HCT116 (cell line): ENCODE results near the gene WDR43. TPM values are rescaled to one million over a fixed set of nuclear protein-coding genes. Genes with fewer than 3 reads are reported as not detected.

Source experiments
- ATAC-seq: fragments of 200-7000 bp; cut with Tn5 transposase; 2 replicates; pipeline ENCODE4 v1.9.1; 2020; ENCODE audit warnings: mild to moderate bottlenecking, moderate library complexity
- BruUV-seq: library from RNA; stranded (reverse); fragments of 400-500 nt; replicated peaks from 2 replicates; lab custom pipeline; 2021; lab: Mats Ljungman, UMichigan
- CTCF ChIA-PET: fragments of 300-600 bp; sonication (Branson Sonifier 250); formaldehyde crosslinking; loops from one replicate; lab custom pipeline; 2021; ENCODE audit warnings: antibody characterized with exemption; lab: Charles Lee
- POLR2A ChIA-PET: fragments of 300-600, 350-600 bp; sonication (Branson Sonifier 250); formaldehyde crosslinking; loops from one replicate; lab custom pipeline; 2021; ENCODE audit warnings: antibody characterized with exemption; lab: Charles Lee
- RAD21 ChIA-PET, 2 experiments: fragments of 300-600 bp; sonication (Branson Sonifier 250); formaldehyde crosslinking; loops; one replicate each; lab custom pipeline; 2023; ENCODE audit warnings: low total read pairs in 2 of 2; ENCODE audit not compliant: uncharacterized antibody in 2 of 2, unreplicated experiment in 2 of 2, low non-redundant PET in 1 of 2; lab: Charles Lee
- DNase-seq: peaks from one replicate; pipeline ENCODE4 v3.0.0-alpha.2; 2010; ENCODE audit warnings: low read depth, low spot score
- H2AFZ ChIP-seq: fragments of 200-600 bp; shearing (Covaris generic), sonication (generic); 2 replicates; pipeline ENCODE4 v1.6.1; 2017; ENCODE audit warnings: low read depth, mixed run types, mixed read lengths, antibody characterized with exemption, low read length; ENCODE audit not compliant: poor library complexity, severe bottlenecking
- H3K27ac ChIP-seq: 2 replicates; pipeline ENCODE4 v1.5.1; 2012; ENCODE audit warnings: low read depth, low read length
- H3K27me3 ChIP-seq: fragments of 200-600 bp; sonication (generic); 2 replicates; pipeline ENCODE4 v1.6.1; 2016; ENCODE audit warnings: mixed run types, low read length, mixed read lengths; ENCODE audit not compliant: insufficient read depth
- H3K36me3 ChIP-seq, 2 experiments: fragments of 200-500 bp in 1 of 2; fragments of 200-600 bp in 1 of 2; sonication (Bioruptor generic) in 1 of 2; sonication (generic) in 1 of 2; 2 replicates each; pipeline versions ENCODE4 v1.5.1 to v1.6.1; 2014 to 2016; ENCODE audit warnings: low read length in 2 of 2, inconsistent platforms in 1 of 2, mixed read lengths in 1 of 2, mixed run types in 1 of 2; ENCODE audit not compliant: insufficient read depth in 2 of 2, control insufficient read depth in 1 of 2
- H3K4me1 ChIP-seq, 2 experiments: fragments of 200-600 bp in 1 of 2; sonication (generic) in 1 of 2; 2 replicates each; pipeline versions ENCODE4 v1.5.1 to v1.6.1; 2012 to 2017; ENCODE audit warnings: low read length in 2 of 2, inconsistent platforms in 1 of 2, mild to moderate bottlenecking in 1 of 2, mixed read lengths in 1 of 2, mixed run types in 1 of 2, moderate library complexity in 1 of 2; ENCODE audit not compliant: insufficient read depth in 2 of 2, control insufficient read depth in 1 of 2
- H3K4me2 ChIP-seq: fragments of 200-600 bp; sonication (generic); 2 replicates; pipeline ENCODE4 v1.6.1; 2017; ENCODE audit warnings: mixed run types, low read length, mixed read lengths
- H3K4me3 ChIP-seq, 2 experiments: fragments of 200-600 bp in 1 of 2; sonication (generic) in 1 of 2; replicated peaks in 1 of 2; 2 replicates each; pipeline ENCODE4 v1.5.1; 2011 to 2016; ENCODE audit warnings: low read length in 2 of 2, control low read depth in 1 of 2, low read depth in 1 of 2, mild to moderate bottlenecking in 1 of 2, mixed read lengths in 1 of 2, mixed run types in 1 of 2
- H3K79me2 ChIP-seq: fragments of 200-600 bp; sonication (generic); 2 replicates; pipeline ENCODE4 v1.6.1; 2017; ENCODE audit warnings: mild to moderate bottlenecking, mixed run types, low read length, moderate library complexity, mixed read lengths; ENCODE audit not compliant: insufficient read depth
- H3K9ac ChIP-seq: fragments of 200-600 bp; sonication (generic); 2 replicates; pipeline ENCODE4 v1.6.1; 2016; ENCODE audit warnings: low read length, mixed read lengths
- H3K9me2 ChIP-seq: fragments of 200-600 bp; sonication (generic), shearing (Covaris generic); 2 replicates; pipeline ENCODE4 v1.6.1; 2017; ENCODE audit warnings: mixed run types, mild to moderate bottlenecking, moderate library complexity; ENCODE audit not compliant: insufficient read depth
- H3K9me3 ChIP-seq, 2 experiments: fragments of 200-500 bp in 1 of 2; fragments of 200-600 bp in 1 of 2; sonication (Bioruptor generic) in 1 of 2; sonication (generic) in 1 of 2; 2 replicates each; pipeline ENCODE4 v1.6.1; 2014 to 2017; ENCODE audit warnings: low read length in 2 of 2, mixed read lengths in 2 of 2, inconsistent platforms in 1 of 2, low read depth in 1 of 2, mild to moderate bottlenecking in 1 of 2, mixed run types in 1 of 2, moderate library complexity in 1 of 2; ENCODE audit not compliant: control insufficient read depth in 1 of 2, insufficient read depth in 1 of 2
- H4K20me1 ChIP-seq: fragments of 200-600 bp; sonication (generic), shearing (Covaris generic); 2 replicates; pipeline ENCODE4 v1.6.1; 2017; ENCODE audit warnings: mixed run types, mild to moderate bottlenecking, moderate library complexity; ENCODE audit not compliant: insufficient read depth
- CBX3 ChIP-seq: IDR thresholded peaks from 2 replicates; pipeline ENCODE4 v1.6.1; 2012; ENCODE audit warnings: low read depth
- EGR1 ChIP-seq: IDR thresholded peaks from 2 replicates; pipeline ENCODE4 v1.6.1; 2012; ENCODE audit warnings: low read depth
- EZH2 ChIP-seq: fragments of 200-600 bp; sonication (generic); IDR thresholded peaks from 2 replicates; pipeline ENCODE4 v1.6.1; 2017; ENCODE audit warnings: antibody characterized with exemption, mixed run types
- EZH2phosphoT487 ChIP-seq: fragments of 200-600 bp; IDR thresholded peaks from 2 replicates; pipeline ENCODE4 v1.6.1; 2018; ENCODE audit warnings: antibody characterized with exemption, borderline replicate concordance
- FOSL1 ChIP-seq: IDR thresholded peaks from 2 replicates; pipeline ENCODE4 v1.6.1; 2012; ENCODE audit warnings: low read depth
- JUND ChIP-seq: IDR thresholded peaks from 2 replicates; pipeline ENCODE4 v1.6.1; 2012
- POLR2A ChIP-seq: IDR thresholded peaks from 2 replicates; pipeline ENCODE4 v1.7.0; 2011; ENCODE audit warnings: borderline replicate concordance; ENCODE audit not compliant: insufficient read depth, insufficient read length; ENCODE audit errors: extremely low read depth
- POLR2AphosphoS5 ChIP-seq: IDR thresholded peaks from 2 replicates; pipeline ENCODE4 v1.6.1; 2011; ENCODE audit warnings: mild to moderate bottlenecking, low read depth, low read length, moderate library complexity
- RAD21 ChIP-seq: IDR thresholded peaks from 2 replicates; pipeline ENCODE4 v1.6.1; 2012; ENCODE audit warnings: low read depth, mild to moderate bottlenecking
- SP1 ChIP-seq: IDR thresholded peaks from 2 replicates; pipeline ENCODE4 v1.6.1; 2012; ENCODE audit warnings: low read depth
- SRF ChIP-seq: IDR thresholded peaks from 2 replicates; pipeline ENCODE4 v1.6.1; 2012; ENCODE audit warnings: low read depth
- TCF7L2 ChIP-seq: IDR thresholded peaks from 2 replicates; pipeline ENCODE4 v1.7.0; 2011; ENCODE audit warnings: borderline replicate concordance, inconsistent platforms; ENCODE audit not compliant: insufficient read depth, insufficient read length; ENCODE audit errors: extremely low read depth
- YY1 ChIP-seq: IDR thresholded peaks from 2 replicates; pipeline ENCODE4 v1.6.1; 2011; ENCODE audit warnings: low read length, low read depth, moderate library complexity, mild to moderate bottlenecking; ENCODE audit not compliant: insufficient replicate concordance; ENCODE audit errors: extremely low read depth
- ZFX ChIP-seq: fragments of 450-650 bp; IDR thresholded peaks from 2 replicates; pipeline ENCODE4 v1.6.1; 2017
- ZNF274 ChIP-seq: fragments of 200-500 bp; sonication (Bioruptor generic); IDR thresholded peaks from 2 replicates; pipeline ENCODE4 v1.6.1; 2014; ENCODE audit warnings: mild to moderate bottlenecking, low read depth, low read length, inconsistent platforms
- intact Hi-C: fragments of 100-400 bp; cut with micrococcal nuclease; formaldehyde crosslinking; loops from 2 replicates; pipeline ENCODE4 v1.10.0; 2022
- total RNA-seq: library from RNA; stranded (reverse); gene quantifications from one replicate; pipeline ENCODE4 v1.2.1, GENCODE V29; 2021; ENCODE audit not compliant: unreplicated experiment
- TF ChIP-seq, protein P1 (sequence below): IDR thresholded peaks from 2 replicates; pipeline ENCODE4 v1.6.1; 2012
- TF ChIP-seq, protein P2 (sequence below): IDR thresholded peaks from 2 replicates; pipeline ENCODE4 v1.6.1; 2012; ENCODE audit warnings: low read depth
- TF ChIP-seq, protein P3 (sequence below): IDR thresholded peaks from 2 replicates; pipeline ENCODE4 v1.6.1; 2011; ENCODE audit warnings: mild to moderate bottlenecking, low read length, moderate library complexity; ENCODE audit not compliant: insufficient replicate concordance; ENCODE audit errors: extremely low read depth

Gene WDR43
- total RNA-seq, 1 experiment from 2014 or later = 119 TPM

DNA sequence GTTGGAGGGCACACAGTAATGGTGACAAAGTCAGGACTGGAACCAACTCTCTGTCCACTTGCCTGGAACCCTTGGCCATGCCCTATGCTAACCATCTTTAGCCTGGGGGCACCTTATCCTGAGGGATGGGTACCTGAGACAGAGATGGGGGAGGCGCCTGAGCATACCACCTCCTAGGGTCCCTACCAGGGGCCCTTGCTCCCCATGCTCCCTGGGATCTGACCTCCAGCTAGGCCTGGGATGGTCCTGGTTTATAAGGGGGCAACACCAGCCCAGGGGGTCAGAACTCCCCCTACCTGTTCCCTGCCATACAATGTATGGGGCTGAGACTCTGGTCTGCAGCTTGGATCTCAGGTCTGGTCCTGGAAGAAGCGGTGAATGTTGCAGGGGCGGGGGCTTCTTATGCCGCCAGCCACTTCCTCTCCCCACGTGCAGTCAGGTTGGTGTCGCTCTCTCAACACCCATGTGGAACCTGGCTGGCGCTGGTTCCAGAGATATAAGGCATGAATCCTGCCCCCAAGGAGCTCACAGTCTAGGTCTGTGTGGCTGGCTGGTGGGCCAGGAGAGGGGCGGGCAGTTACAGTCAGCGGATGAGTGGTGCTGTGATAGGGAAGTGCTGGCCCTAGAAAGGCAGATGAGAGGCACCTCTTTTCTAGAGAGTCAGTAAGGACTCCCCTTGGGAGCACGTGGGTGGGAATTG lies 82.9 kb downstream of the WDR43 start:
- H3K9ac ChIP-seq = no peak overlapping the region
- no peaks in the 10 kb centered on the region for H3K79me2 ChIP-seq
- no TSS peak for BruUV-seq
- intact Hi-C loops = no loop called here
- ChIA-PET CTCF (no interaction called here), POLR2A (no interaction called here), RAD21 (no interaction called here)
- DNase-seq (no peak), ATAC-seq (no peak)
- no peaks in the 10 kb centered on the region for H3K27me3 ChIP-seq
- no peak overlapping the region for H3K4me2 ChIP-seq
- peaks cover 0 to 12% of the 10 kb centered on the region in 2 experiments; a peak in 1 of 4 replicates for H3K4me1 ChIP-seq
- TF ChIP-seq, protein P1, sequence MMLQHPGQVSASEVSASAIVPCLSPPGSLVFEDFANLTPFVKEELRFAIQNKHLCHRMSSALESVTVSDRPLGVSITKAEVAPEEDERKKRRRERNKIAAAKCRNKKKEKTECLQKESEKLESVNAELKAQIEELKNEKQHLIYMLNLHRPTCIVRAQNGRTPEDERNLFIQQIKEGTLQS = no peak
- TF ChIP-seq SRF (no peak), EZH2 (no peak), ZFX (no peak), JUND (no peak), EZH2phosphoT487 (no peak), YY1 (no peak), ZNF274 (no peak), POLR2A (no peak), POLR2AphosphoS5 (no peak), CBX3 (no peak), FOSL1 (no peak), SP1 (no peak), EGR1 (no peak), RAD21 (no peak), TCF7L2 (no peak)
- TF ChIP-seq, protein P2, sequence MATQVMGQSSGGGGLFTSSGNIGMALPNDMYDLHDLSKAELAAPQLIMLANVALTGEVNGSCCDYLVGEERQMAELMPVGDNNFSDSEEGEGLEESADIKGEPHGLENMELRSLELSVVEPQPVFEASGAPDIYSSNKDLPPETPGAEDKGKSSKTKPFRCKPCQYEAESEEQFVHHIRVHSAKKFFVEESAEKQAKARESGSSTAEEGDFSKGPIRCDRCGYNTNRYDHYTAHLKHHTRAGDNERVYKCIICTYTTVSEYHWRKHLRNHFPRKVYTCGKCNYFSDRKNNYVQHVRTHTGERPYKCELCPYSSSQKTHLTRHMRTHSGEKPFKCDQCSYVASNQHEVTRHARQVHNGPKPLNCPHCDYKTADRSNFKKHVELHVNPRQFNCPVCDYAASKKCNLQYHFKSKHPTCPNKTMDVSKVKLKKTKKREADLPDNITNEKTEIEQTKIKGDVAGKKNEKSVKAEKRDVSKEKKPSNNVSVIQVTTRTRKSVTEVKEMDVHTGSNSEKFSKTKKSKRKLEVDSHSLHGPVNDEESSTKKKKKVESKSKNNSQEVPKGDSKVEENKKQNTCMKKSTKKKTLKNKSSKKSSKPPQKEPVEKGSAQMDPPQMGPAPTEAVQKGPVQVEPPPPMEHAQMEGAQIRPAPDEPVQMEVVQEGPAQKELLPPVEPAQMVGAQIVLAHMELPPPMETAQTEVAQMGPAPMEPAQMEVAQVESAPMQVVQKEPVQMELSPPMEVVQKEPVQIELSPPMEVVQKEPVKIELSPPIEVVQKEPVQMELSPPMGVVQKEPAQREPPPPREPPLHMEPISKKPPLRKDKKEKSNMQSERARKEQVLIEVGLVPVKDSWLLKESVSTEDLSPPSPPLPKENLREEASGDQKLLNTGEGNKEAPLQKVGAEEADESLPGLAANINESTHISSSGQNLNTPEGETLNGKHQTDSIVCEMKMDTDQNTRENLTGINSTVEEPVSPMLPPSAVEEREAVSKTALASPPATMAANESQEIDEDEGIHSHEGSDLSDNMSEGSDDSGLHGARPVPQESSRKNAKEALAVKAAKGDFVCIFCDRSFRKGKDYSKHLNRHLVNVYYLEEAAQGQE = no peak
- TF ChIP-seq, protein P3, sequence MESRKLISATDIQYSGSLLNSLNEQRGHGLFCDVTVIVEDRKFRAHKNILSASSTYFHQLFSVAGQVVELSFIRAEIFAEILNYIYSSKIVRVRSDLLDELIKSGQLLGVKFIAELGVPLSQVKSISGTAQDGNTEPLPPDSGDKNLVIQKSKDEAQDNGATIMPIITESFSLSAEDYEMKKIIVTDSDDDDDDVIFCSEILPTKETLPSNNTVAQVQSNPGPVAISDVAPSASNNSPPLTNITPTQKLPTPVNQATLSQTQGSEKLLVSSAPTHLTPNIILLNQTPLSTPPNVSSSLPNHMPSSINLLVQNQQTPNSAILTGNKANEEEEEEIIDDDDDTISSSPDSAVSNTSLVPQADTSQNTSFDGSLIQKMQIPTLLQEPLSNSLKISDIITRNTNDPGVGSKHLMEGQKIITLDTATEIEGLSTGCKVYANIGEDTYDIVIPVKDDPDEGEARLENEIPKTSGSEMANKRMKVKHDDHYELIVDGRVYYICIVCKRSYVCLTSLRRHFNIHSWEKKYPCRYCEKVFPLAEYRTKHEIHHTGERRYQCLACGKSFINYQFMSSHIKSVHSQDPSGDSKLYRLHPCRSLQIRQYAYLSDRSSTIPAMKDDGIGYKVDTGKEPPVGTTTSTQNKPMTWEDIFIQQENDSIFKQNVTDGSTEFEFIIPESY = no peak
- no peaks in the 10 kb centered on the region; a peak in 1 of 4 replicates for H3K9me3 ChIP-seq
- H4K20me1 ChIP-seq = no peaks in the 10 kb centered on the region
- H2AFZ ChIP-seq = no peak overlapping the region
- no peak overlapping the region for H3K27ac ChIP-seq
- no peaks in the 10 kb centered on the region for H3K9me2 ChIP-seq
- H3K4me3 ChIP-seq = no peak overlapping the region
- no peaks in the 10 kb centered on the region for H3K36me3 ChIP-seq
